ENCODE data around the gene PNPLA7. TPM values are rescaled to one million over a fixed set of nuclear protein-coding genes. Genes with fewer than 3 reads are reported as not detected.

Gene PNPLA7
- polyA plus RNA-seq, 1 of the 3 experiments (the other 2 are of a cell fraction) = 0.99 TPM

Other genes starting within 250 kb of the PNPLA7 start
- gene NRARP, start 248.1 kb downstream of the PNPLA7 start, polyA plus RNA-seq (2012; rRNA removed) = 3.9 and 4.2 TPM in 2 replicates
- gene EXD3, start 127.2 kb downstream of the PNPLA7 start, polyA plus RNA-seq (2012; rRNA removed) = 11.5 and 14.2 TPM in 2 replicates
- 0.39 and 0.67 TPM in 2 replicates for gene NOXA1, start 127.0 kb downstream of the PNPLA7 start, polyA plus RNA-seq (2012; rRNA removed)
- gene ENTPD8, start 109.0 kb downstream of the PNPLA7 start, polyA plus RNA-seq (2012; rRNA removed) = 0.18 and 0.30 TPM in 2 replicates
- 58.6 and 58.8 TPM in 2 replicates for gene NSMF, start 91.1 kb downstream of the PNPLA7 start, polyA plus RNA-seq (2012; rRNA removed)
- 39.4 and 58.9 TPM in 2 replicates for gene MRPL41, start 1.5 kb upstream of the PNPLA7 start, polyA plus RNA-seq (2012; rRNA removed)
- gene DPH7, start 28.5 kb upstream of the PNPLA7 start, polyA plus RNA-seq (2012; rRNA removed) = 59.9 and 84.3 TPM in 2 replicates
- gene ZMYND19, start 40.1 kb upstream of the PNPLA7 start, polyA plus RNA-seq (2012; rRNA removed) = 39.3 and 43.1 TPM in 2 replicates
- gene ARRDC1, start 55.3 kb upstream of the PNPLA7 start, polyA plus RNA-seq (2012; rRNA removed) = 49.7 and 54.8 TPM in 2 replicates
- 38.3 and 39.5 TPM in 2 replicates for gene EHMT1, start 68.6 kb upstream of the PNPLA7 start, polyA plus RNA-seq (2012; rRNA removed)

All from SK-N-SH (cell line).